ENCODE measurements around the gene CLDN17. TPM values are rescaled to one million over a fixed set of nuclear protein-coding genes. Genes with fewer than 3 reads are reported as not detected.

The CLDN17 gene
- total and polyA plus RNA-seq, 2 experiments from 2014 or later: not detected

- Histone ChIP-seq H3K27ac (no peak overlapping the region), H4K20me1 (ENCODE audit: insufficient read depth, poor library complexity, severe bottlenecking) (no peaks in the 10 kb centered on the region), H3K9me3 (ENCODE audit: low read depth) (no peaks in the 10 kb centered on the region), H3K4me2 (no peak overlapping the region), H3K27me3 (no peaks in the 10 kb centered on the region), H3K79me2 (no peaks in the 10 kb centered on the region), H3K9me2 (replicated peaks; ENCODE audit: insufficient read depth) (no peaks in the 10 kb centered on the region), H3K4me3 (no peak overlapping the region), H3K36me3 (replicated peaks; ENCODE audit: insufficient read depth, low read depth) (no peaks in the 10 kb centered on the region), H3K4me1 (ENCODE audit: insufficient read depth) (no peaks in the 10 kb centered on the region), H2AFZ (no peak overlapping the region)
- WGBS (ENCODE audit: low lambda C conversion rate, missing lambda C conversion rate): 88% methylated on average over 3 of the region's 3 CpGs
- DNase-seq (ENCODE audit: low spot score): no peak
- TF ChIP-seq EZH2phosphoT487 (IDR thresholded peaks at IDR 0.05; ENCODE audit: low read depth, severe bottlenecking, unreplicated experiment) (no peak), CTCF (IDR thresholded peaks at IDR 0.05; ENCODE audit: poor library complexity) (no peak), EZH2 (IDR thresholded peaks at IDR 0.05; ENCODE audit: borderline replicate concordance) (no peak)
Measured at GRCh38 chr21:30116479-30116878, 50.1 kb downstream of the CLDN17 start.

Other genes with a start within 250 kb of the CLDN17 start
- gene GRIK1, start 226.8 kb downstream of the CLDN17 start, total RNA-seq: 2.3 and 3.0 TPM in 2 replicates
- gene GRIK1, start 226.8 kb downstream of the CLDN17 start, polyA plus RNA-seq: 0.77 and 2.4 TPM in 2 replicates
- 0.67 and 0.84 TPM in 2 replicates for gene CLDN8, start 49.3 kb upstream of the CLDN17 start, total RNA-seq
- 0.44 and 0.64 TPM in 2 replicates for gene CLDN8, start 49.3 kb upstream of the CLDN17 start, polyA plus RNA-seq
- not detected in 2 replicates for gene KRTAP24-1, start 116.1 kb upstream of the CLDN17 start, total RNA-seq
- gene KRTAP24-1, start 116.1 kb upstream of the CLDN17 start, polyA plus RNA-seq: not detected in 2 replicates
- gene KRTAP25-1, start 122.7 kb upstream of the CLDN17 start, total RNA-seq: not detected in 2 replicates
- not detected in 2 replicates for gene KRTAP25-1, start 122.7 kb upstream of the CLDN17 start, polyA plus RNA-seq
- gene KRTAP26-1, start 153.5 kb upstream of the CLDN17 start, total RNA-seq: not detected in 2 replicates
- not detected in 2 replicates for gene KRTAP26-1, start 153.5 kb upstream of the CLDN17 start, polyA plus RNA-seq
- gene KRTAP27-1, start 170.9 kb upstream of the CLDN17 start, total RNA-seq: not detected in 2 replicates
- gene KRTAP27-1, start 170.9 kb upstream of the CLDN17 start, polyA plus RNA-seq: not detected in 2 replicates
- gene KRTAP23-1, start 181.8 kb upstream of the CLDN17 start, total RNA-seq: not detected in 2 replicates
- gene KRTAP23-1, start 181.8 kb upstream of the CLDN17 start, polyA plus RNA-seq: not detected in 2 replicates
- gene KRTAP13-2, start 205.5 kb upstream of the CLDN17 start, total RNA-seq: not detected in 2 replicates
- not detected in 2 replicates for gene KRTAP13-2, start 205.5 kb upstream of the CLDN17 start, polyA plus RNA-seq
- not detected in 2 replicates for gene KRTAP13-1, start 229.2 kb upstream of the CLDN17 start, total RNA-seq
- not detected in 2 replicates for gene KRTAP13-1, start 229.2 kb upstream of the CLDN17 start, polyA plus RNA-seq

Data from hepatocyte (in vitro differentiated cells).